Measurements from ENCODE around the gene PKD1L1.

- TF ChIP-seq CTCF (IDR thresholded peaks at IDR 0.05) (no peak), POLR2A (IDR thresholded peaks at IDR 0.05) (no peak)
These were observed 112.2 kb downstream of the PKD1L1 start for GRCh38 chr7:47836080-47836479.

All from adrenal gland (tissue), 5 donors.